ENCODE measurements around the gene ADAMTSL1. TPM values are rescaled to one million over a fixed set of nuclear protein-coding genes. Genes with fewer than 3 reads are reported as not detected.

The ADAMTSL1 gene
- total RNA-seq, 1 experiment from 2014 or later, result 1.2 TPM

- Histone ChIP-seq H2BK12ac (ENCODE audit: insufficient read length, low read depth, low read length) (no peak overlapping the region), H4K91ac (ENCODE audit: insufficient read length, low read depth, low read length) (no peak overlapping the region), H3K56ac (ENCODE audit: insufficient read length, low read depth, low read length) (no peak overlapping the region), H3K23me2 (ENCODE audit: insufficient read length, low read depth, low read length, poor library complexity, severe bottlenecking) (no peaks in the 10 kb centered on the region), H3T11ph (ENCODE audit: low read length) (no peak overlapping the region), H2AK5ac (ENCODE audit: insufficient read length, low read length) (no peak overlapping the region), H3K4ac (ENCODE audit: low read depth, low read length) (no peak overlapping the region), H4K5ac (ENCODE audit: insufficient read length, low read depth, low read length) (no peak overlapping the region), H2AFZ (ENCODE audit: low read length) (no peak overlapping the region), H3K9ac (ENCODE audit: extremely low read depth, insufficient read length, low read length) (no peak overlapping the region), H2BK5ac (ENCODE audit: insufficient read length, low read length) (no peak overlapping the region), H3K79me2 (ENCODE audit: insufficient read depth, low read length) (no peaks in the 10 kb centered on the region), H3K9me3 (ENCODE audit: control insufficient read depth, low read depth, low read length) (no peaks in the 10 kb centered on the region), H2BK120ac (ENCODE audit: low read depth, low read length, poor library complexity, severe bottlenecking) (no peak overlapping the region), H3K14ac (ENCODE audit: insufficient read depth, low read length) (no peak overlapping the region), H2BK15ac (ENCODE audit: low read depth, low read length) (no peak overlapping the region), H3K79me1 (ENCODE audit: insufficient read depth, low read depth, low read length, poor library complexity, severe bottlenecking) (no peaks in the 10 kb centered on the region), H3K4me2 (ENCODE audit: insufficient read depth, insufficient read length, low read length) (no peak overlapping the region), H4K8ac (replicated peaks; ENCODE audit: insufficient read length, low read depth, low read length) (no peak overlapping the region), H3K27me3 (ENCODE audit: insufficient read depth, low read length) (no peaks in the 10 kb centered on the region), H2BK20ac (ENCODE audit: low read depth, low read length, poor library complexity, severe bottlenecking) (no peak overlapping the region), H3K23ac (ENCODE audit: insufficient read length, low read depth, low read length) (no peak overlapping the region), H4K20me1 (ENCODE audit: control insufficient read depth, insufficient read depth, insufficient read length) (no peaks in the 10 kb centered on the region), H3K18ac (ENCODE audit: insufficient read length, low read depth, low read length) (no peak overlapping the region), H3K27ac (ENCODE audit: insufficient read length, low read depth, low read length) (no peak overlapping the region), H3K4me1 (ENCODE audit: insufficient read depth, low read length) (no peaks in the 10 kb centered on the region; the same call in 1 of the 2 replicates)
- no peak for TF ChIP-seq CTCF (conservative IDR thresholded peaks at IDR 0.05)
- peaks cover 24% of the 10 kb centered on the region in 2 experiments for H3K4me1 Mint-ChIP-seq
- H3K27me3 Mint-ChIP-seq (ENCODE audit: low read depth), result peaks cover 5% of the 10 kb centered on the region; the same call in 1 of the 2 replicates
- H3K27ac Mint-ChIP-seq, result no peak overlapping the region
- peaks cover 3 to 11% of the 10 kb centered on the region in 2 experiments; a peak in 4 of 5 replicates for H3K9me3 Mint-ChIP-seq
- H3K36me3 Mint-ChIP-seq (ENCODE audit: insufficient read depth in 1 of 3, low read depth in 3 of 3), result peaks cover 0 to 7% (median 0%) of the 10 kb centered on the region in 3 experiments; a peak in 2 of 7 replicates
- WGBS (ENCODE audit: extremely low coverage, insufficient read length, low lambda C conversion rate), result no CpG with 5 or more reads among the region's 5 CpGs
- no peak for DNase-seq
- H3K4me3 Mint-ChIP-seq, result no peak overlapping the region
Observed at GRCh38 chr9:18566121-18566520, 92.2 kb downstream of the ADAMTSL1 start.

Measured in H9 (cell line).